Body of pancreas (tissue), 4 donors: Measurements from ENCODE around the gene SYT15. TPM values are rescaled to one million over a fixed set of nuclear protein-coding genes. Genes with fewer than 3 reads are reported as not detected.
A peak's percentile ranks its signal among the peaks of the same experiment; 100 is the strongest.

Source experiments
- ATAC-seq: fragments of 150-250 bp; one replicate; pipeline ENCODE4 v1.9.1; 2016
- DNase-seq, 4 donors: peaks; one replicate each; pipeline ENCODE4 v3.0.0-alpha.2; 2019
- H3K27ac ChIP-seq, 4 donors: fragments of 200-600 bp; sonication (generic); 1 replicate in 3 of 4; 2 replicates in 1 of 4; pipeline versions ENCODE4 v1.5.1 to v1.6.1; 2016 to 2019; ENCODE audit warnings: mild to moderate bottlenecking in 1 of 4, mixed read lengths in 1 of 4, moderate library complexity in 1 of 4
- H3K27me3 ChIP-seq, 2 donors: fragments of 200-600 bp; sonication (generic); one replicate each; pipeline ENCODE4 v1.6.0; 2016; ENCODE audit warnings: mild to moderate bottlenecking in 1 of 2
- H3K36me3 ChIP-seq, 2 donors: fragments of 200-600 bp; sonication (generic); replicated peaks in 1 of 2; 2 replicates each; pipeline ENCODE4 v1.5.1; 2016; ENCODE audit warnings: low read depth in 2 of 2; ENCODE audit not compliant: insufficient read depth in 1 of 2
- H3K4me1 ChIP-seq: fragments of 200-600 bp; sonication (generic); one replicate; pipeline ENCODE4 v1.6.0; 2016
- H3K4me3 ChIP-seq, 2 donors: fragments of 200-600 bp; sonication (generic); 1 replicate in 1 of 2; 2 replicates in 1 of 2; pipeline ENCODE4 v1.5.1; 2016 to 2019
- H3K9me3 ChIP-seq, 3 donors: fragments of 200-600 bp; sonication (generic); 1 replicate in 2 of 3; 2 replicates in 1 of 3; pipeline ENCODE4 v1.5.1; 2016
- CTCF ChIP-seq, 7 experiments: fragments of 450-650 bp in 4 of 7; fragments of 200-600 bp in 3 of 7; sonication (generic) in 3 of 7; IDR thresholded peaks; one replicate each; pipeline ENCODE4 v1.5.1; 2016 to 2019; ENCODE audit warnings: antibody characterized with exemption in 7 of 7
- POLR2A ChIP-seq, 3 donors: fragments of 450-650 bp; IDR thresholded peaks; one replicate each; pipeline ENCODE4 v1.6.1; 2016; ENCODE audit warnings: antibody characterized with exemption in 3 of 3, mild to moderate bottlenecking in 2 of 3
- WGBS, 2 donors: methylation state at CpG; one replicate each; pipeline ENCODE4 v1.1.5; 2017; 5-methylcytosine and 5-hydroxymethylcytosine counted together
- intact Hi-C: fragments of 100-400 bp; cut with DNase I; formaldehyde crosslinking; loops from one replicate; pipeline ENCODE4 v1.15.1; 2023
- total RNA-seq, 2 donors: library from RNA; depleted of rRNA; stranded (reverse); fragments of >200 nt; gene quantifications; one replicate each; pipeline ENCODE4 v1.1.0, GENCODE V29; 2016

SYT15 gene
- total RNA-seq, 2 donors from 2014 or later = 3.4 to 6.3 TPM

- no peak for TF ChIP-seq POLR2A (IDR thresholded peaks at IDR 0.05)
- 82 to 84% methylated on average over 12 of the region's 12 CpGs for WGBS, 2 donors
- intact Hi-C loops = no loop called here
- ATAC-seq (no peak), DNase-seq (peak in 2 of 4 donors; percentile 2 to 5)
- H3K4me3 ChIP-seq = no peak overlapping the region
- no peak overlapping the region for H3K27ac ChIP-seq
- H3K27me3 ChIP-seq = no peaks in the 10 kb centered on the region
- no peaks in the 10 kb centered on the region for H3K9me3 ChIP-seq
- H3K4me1 ChIP-seq = peaks cover 13% of the 10 kb centered on the region
- H3K36me3 ChIP-seq = no peaks in the 10 kb centered on the region
Measured at GRCh38 chr10:46551701-46552525, 27.0 kb upstream of the SYT15 start.

- no peak overlapping the region for H3K27ac ChIP-seq
- no peaks in the 10 kb centered on the region for H3K27me3 ChIP-seq
- no peak overlapping the region for H3K4me3 ChIP-seq
- H3K4me1 ChIP-seq = peaks cover 13% of the 10 kb centered on the region
- no peaks in the 10 kb centered on the region for H3K9me3 ChIP-seq
- ATAC-seq (no peak), DNase-seq (no peak)
- 88 to 94% methylated on average over 10 of the region's 10 CpGs for WGBS, 2 donors
- H3K36me3 ChIP-seq = no peaks in the 10 kb centered on the region
- intact Hi-C loops = no loop called here
- TF ChIP-seq POLR2A (IDR thresholded peaks at IDR 0.05) = no peak
- TF ChIP-seq CTCF (IDR thresholded peaks at IDR 0.05) = no peak
Measured at GRCh38 chr10:46552526-46553237, 26.2 kb upstream of the SYT15 start.

- Histone ChIP-seq H3K27me3 (no peaks in the 10 kb centered on the region), H3K27ac (no peak overlapping the region), H3K36me3 (no peaks in the 10 kb centered on the region), H3K4me1 (peaks cover 13% of the 10 kb centered on the region), H3K9me3 (no peaks in the 10 kb centered on the region), H3K4me3 (no peak overlapping the region)
- TF ChIP-seq POLR2A (IDR thresholded peaks at IDR 0.05) = peak in 1 of 3 donors; percentile 10
- TF ChIP-seq CTCF (IDR thresholded peaks at IDR 0.05) = no peak
- no peak for ATAC-seq
- 72 to 76% methylated on average over 2 of the region's 2 CpGs for WGBS, 2 donors
- intact Hi-C loops = no loop called here
- peak; percentile 1 to 14 (median 8) for DNase-seq
Measured at GRCh38 chr10:46553238-46554049, 25.5 kb upstream of the SYT15 start.

GRCh38 chr10:46554166-46554781 lies 24.7 kb upstream of the SYT15 start:
- DNase-seq (no peak), ATAC-seq (no peak)
- TF ChIP-seq CTCF (IDR thresholded peaks at IDR 0.05) (no peak), POLR2A (IDR thresholded peaks at IDR 0.05) (no peak)
- 87 to 90% methylated on average over 7 of the region's 7 CpGs for WGBS, 2 donors
- Histone ChIP-seq H3K9me3 (no peaks in the 10 kb centered on the region), H3K4me1 (peaks cover 13% of the 10 kb centered on the region), H3K4me3 (no peak overlapping the region), H3K36me3 (no peaks in the 10 kb centered on the region), H3K27me3 (no peaks in the 10 kb centered on the region), H3K27ac (no peak overlapping the region)
- intact Hi-C loops = no loop called here
